Stimulated activated CD8-positive, alpha-beta memory T cell treated with anti-CD3 and anti-CD28 coated beads, Interleukin-7, amount 100 ng/mL, for 24 hours (primary cell): Measurements from ENCODE around the gene LTB4R2.
"Not testable (repeated sequence)": the region's sequence is repeated elsewhere in the genome, so short reads cannot be mapped to it uniquely, and the experiment has no call there.

Source experiments
- DNase-seq: peaks from one replicate; pipeline ENCODE4 v3.0.0-alpha.2; 2020; ENCODE audit warnings: low read depth

The LTB4R2 gene

GRCh38 chr14:24321212-24321975, 11.5 kb downstream of the LTB4R2 start:
- no peak for DNase-seq

- no peak for DNase-seq
Observed at GRCh38 chr14:24322672-24323071, 12.7 kb downstream of the LTB4R2 start.

GRCh38 chr14:24323341-24323740, 13.4 kb downstream of the LTB4R2 start:
- DNase-seq: no peak

DNA sequence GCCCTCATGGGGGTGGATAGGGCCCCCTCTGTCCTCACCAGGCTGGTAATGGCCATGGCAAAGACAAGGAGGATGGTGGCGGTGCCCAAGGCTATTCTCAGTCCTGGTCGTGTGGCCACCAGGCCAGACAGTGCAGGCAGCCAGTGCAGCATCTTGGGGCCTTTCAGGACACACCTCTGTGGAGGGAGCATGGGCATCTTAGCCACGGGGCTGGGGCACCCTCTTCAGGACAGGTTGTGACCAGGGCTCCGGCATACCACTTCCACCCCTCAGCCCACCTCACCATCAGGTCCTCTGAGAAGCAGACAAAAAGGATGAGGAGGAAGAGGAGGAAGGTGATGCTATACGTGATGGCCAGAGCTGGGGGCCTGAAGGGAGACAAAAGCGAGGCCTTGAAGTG, 14.1 kb downstream of the LTB4R2 start:
- no peak for DNase-seq

DNA sequence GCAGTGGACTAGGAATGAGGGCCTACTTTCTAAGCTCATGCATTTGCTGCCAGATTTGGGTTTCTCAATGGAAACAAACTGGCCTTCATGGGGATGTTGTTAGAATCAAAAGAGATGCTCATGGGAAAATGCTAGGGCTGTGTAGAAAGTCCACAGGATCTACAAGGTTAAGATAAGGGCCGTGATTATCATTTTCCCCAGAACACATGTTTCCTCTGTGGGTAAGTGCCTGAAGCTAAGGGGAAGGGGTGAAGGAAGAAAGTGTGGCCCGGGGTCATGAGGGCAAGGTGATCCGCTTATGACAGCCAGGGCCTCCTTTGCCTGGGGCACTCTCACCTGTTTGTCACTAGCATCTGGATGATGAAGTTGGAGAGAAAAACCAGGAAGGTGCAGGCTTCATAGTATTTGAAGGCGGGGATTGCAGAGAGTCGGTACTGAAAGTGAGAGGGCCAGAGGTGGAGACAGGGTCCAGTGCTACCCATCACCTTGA, 15.1 kb downstream of the LTB4R2 start:
- no peak for DNase-seq

- DNase-seq: no peak
Observed at GRCh38 chr14:24325963-24326362, 16.0 kb downstream of the LTB4R2 start.

GRCh38 chr14:24327303-24327702, 17.4 kb downstream of the LTB4R2 start:
- no peak for DNase-seq

GRCh38 chr14:24327914-24328313, 18.0 kb downstream of the LTB4R2 start:
- not testable (repeated sequence) for DNase-seq

GRCh38 chr14:24329073-24329663, 19.2 kb downstream of the LTB4R2 start:
- no peak for DNase-seq

GRCh38 chr14:24329736-24330135, 19.8 kb downstream of the LTB4R2 start:
- DNase-seq: no peak

- no peak for DNase-seq
Observed at GRCh38 chr14:24330973-24331674, 21.2 kb downstream of the LTB4R2 start.

GRCh38 chr14:24331731-24332267, 21.9 kb downstream of the LTB4R2 start:
- no peak for DNase-seq

DNA sequence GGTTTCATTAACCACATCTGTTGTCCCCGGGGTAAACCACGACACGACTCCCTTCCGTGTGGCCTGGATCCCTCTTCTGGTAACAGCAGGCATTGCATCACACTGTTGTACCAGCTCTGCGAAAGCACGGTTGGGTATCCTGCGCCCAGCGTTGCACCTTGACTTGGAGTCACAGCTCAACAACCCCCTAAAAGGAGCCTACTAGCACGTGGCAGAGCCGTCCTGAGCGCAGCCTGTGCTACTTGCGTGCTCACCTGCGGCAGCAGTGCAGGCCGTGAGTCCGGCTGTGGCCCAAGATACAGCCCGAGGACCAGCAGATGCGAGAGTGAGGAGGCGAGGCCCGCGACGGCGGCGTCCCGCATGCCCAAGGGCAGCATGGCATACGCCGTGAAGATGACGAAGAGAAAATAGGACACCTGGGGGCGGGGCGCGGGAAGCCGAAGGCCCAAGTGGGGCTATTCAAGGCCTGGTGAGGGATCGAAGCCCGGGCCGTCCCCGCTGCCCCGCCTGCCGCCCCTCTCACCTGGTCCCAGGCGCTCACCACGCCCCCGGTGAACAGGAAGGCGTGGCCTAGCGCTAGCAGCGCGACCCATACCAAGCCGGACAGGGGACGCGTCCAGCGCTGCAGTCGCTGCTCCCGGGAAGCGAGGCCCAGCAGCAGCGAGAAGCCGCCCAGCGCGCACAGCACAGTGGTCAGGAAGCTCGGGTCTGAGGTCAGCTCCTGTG, 22.5 kb downstream of the LTB4R2 start:
- DNase-seq: peak; percentile 63

DNA sequence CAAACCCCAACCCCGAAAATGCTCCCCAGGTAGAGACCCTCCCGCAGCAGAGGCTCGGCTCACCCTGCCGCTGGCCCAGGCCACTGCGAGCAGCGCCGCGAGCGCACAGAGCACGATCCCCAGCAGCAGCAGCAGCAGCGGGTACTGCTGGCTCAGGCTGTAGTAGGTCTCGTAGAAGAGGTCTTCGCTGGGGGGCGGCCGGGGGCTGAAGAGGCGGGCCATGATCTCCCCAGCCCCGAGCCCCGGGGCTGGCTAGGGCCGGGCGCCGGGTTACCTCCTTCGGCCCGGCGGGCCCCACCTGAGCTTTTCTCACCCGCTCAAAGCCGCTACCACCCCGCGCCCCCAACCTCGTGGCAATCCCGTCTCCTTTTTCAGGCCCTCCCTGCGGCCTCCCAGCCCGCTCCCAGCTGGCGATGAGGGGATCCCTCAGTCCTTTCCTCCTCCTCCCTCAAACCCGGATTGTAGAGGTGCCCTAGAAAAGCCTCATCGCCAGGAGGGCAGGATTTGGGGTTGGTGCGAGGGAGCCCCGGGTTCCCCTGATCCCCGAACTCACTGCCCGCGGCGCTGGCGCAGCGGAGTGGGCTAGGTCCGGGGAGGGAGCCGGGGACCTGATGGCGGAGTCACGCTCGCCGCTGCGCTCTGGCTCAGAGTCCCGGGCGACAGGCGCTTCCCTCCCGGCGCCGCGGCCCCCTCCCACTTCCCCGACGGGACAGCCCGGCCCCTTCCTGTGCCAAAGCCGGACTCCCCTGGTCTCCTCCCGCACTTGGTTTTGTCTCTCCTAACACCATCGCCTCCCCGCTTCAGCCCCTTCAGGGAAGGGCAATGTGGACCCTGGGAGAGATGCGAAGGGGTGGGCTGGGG, 24.7 kb downstream of the LTB4R2 start, which contains the start of gene ADCY4:
TSS of gene ADCY4 (minus strand) at position 641 of the 861 bp plus-strand sequence. CDS start at position 222, 419 bp downstream.
- DNase-seq: no peak

DNA sequence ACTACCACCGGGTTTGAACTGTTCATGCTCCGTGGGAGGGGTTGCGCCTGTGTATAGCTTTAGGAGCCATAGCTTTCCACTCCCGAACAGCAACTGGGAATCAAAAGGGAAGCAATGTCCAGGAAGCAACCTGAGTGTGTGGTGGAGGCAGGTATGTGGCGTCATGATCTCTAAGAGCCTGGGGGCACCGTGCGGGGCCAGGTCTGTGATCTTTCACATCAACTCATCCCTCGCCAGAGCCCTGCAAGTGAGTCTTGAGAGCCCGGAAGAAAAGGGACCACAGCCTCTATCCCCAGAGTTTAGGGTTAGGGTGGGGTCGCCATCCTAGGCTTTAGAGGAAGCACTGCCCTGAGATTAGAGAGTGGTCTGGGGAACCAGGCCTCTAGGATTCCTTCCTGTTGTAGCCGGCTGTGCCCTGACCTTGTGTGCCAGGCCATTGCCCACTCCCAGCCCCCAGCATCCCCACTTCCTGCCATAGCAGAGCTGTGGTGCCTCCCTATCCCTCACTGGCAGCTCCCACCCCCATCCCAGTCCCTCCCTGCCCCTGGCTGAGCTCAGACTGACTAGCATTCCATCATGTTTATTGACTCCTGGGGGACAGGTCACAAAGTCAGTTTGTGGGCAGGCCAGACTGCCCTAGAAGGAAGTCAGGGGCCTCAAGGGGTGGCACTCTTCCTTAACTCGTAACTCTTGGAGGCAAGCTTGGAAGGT, 25.7 kb downstream of the LTB4R2 start:
- DNase-seq: no peak

DNA sequence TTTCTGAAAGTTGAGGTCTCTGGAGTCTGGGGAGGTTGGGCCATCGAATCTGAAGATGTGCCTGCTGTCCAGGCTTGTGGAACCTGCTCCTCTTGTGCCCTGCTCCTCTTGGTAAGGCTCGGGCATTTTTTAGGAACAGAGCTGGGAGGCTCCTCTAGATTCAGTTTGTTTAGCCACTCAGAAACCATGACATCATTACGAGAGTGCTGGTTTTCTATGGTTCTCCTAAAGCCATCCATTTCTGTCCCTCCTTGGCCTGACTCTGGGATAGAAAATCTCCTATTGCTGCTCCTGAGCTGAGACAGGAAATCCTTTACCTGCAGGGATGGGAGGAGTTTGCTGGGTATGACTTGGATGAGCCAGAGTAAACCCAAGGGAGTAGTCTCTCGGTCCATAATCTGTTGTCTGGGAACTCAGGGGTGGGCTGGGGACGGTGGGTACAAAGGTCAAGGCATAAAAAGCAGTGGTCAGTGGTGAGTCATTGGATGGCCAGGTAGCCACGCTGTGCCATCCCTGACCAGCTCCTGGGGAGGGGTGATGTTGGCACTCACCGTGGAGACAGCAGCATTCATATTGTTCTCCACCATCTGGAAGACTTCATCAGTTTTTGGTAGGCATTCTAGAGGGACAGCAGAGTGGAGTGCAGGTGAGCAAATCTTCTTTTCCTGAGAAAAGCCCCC, 27.3 kb downstream of the LTB4R2 start:
- DNase-seq: no peak

DNA sequence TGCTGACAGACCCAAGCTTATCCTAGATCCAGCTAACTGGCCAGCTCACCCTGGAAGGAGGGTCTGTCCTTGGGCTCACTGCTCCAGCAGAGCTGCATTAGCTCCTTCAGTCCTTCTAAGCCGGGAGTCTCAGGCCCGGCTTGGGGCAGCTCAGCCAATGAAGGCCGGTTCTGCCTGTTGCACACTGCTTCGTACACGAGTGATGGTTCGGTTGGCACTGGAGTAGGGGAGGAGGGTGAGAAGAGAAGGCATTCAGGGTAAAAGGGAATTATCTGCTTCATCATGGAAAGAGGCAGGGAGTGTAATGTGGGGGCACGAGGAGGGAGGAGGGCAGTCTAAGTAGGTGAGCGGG, 27.9 kb downstream of the LTB4R2 start:
- no peak for DNase-seq

DNA sequence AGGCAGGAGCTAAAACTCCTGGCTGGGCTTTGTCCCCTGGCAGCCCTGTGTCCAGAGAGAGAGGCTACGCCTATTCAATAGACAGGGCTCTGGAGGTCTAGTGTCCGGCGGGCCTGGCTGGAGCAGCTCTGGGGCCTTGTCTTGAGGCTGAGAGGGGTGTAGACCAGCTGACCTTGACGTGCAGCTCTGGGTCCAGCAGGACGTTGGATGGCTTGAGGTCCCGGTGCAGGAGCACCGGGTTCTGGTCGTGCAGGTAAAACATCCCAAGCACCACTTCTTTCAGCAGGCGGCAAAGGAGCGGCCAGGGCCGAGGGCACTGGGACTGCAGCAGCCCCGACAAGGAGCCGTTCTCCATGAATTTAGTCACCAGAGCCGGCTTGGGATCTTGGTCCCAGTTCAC, 28.9 kb downstream of the LTB4R2 start:
- no peak for DNase-seq

GRCh38 chr14:24339284-24340151, 29.6 kb downstream of the LTB4R2 start, which contains the start of gene RIPK3:
Gene RIPK3, minus strand, starts transcription at chr14:24339991. Its CDS starts 165 bp downstream, at chr14:24339826.
- no peak for DNase-seq
